Stimulated activated CD4-positive, alpha-beta T cell treated with anti-CD3 and anti-CD28 coated beads, Interleukin-4, amount 100 ng/mL, for 48 hours (primary cell): ENCODE measurements around the gene SLC17A7.
A peak's percentile ranks its signal among the peaks of the same experiment; 100 is the strongest.
"Not testable (repeated sequence)": the region's sequence is repeated elsewhere in the genome, so short reads cannot be mapped to it uniquely, and the experiment has no call there.

ENCODE experiments used
- DNase-seq, 2 donors: peaks; one replicate each; pipeline ENCODE4 v3.0.0-alpha.2; 2020; ENCODE audit warnings: low read depth in 2 of 2

The SLC17A7 gene

DNA sequence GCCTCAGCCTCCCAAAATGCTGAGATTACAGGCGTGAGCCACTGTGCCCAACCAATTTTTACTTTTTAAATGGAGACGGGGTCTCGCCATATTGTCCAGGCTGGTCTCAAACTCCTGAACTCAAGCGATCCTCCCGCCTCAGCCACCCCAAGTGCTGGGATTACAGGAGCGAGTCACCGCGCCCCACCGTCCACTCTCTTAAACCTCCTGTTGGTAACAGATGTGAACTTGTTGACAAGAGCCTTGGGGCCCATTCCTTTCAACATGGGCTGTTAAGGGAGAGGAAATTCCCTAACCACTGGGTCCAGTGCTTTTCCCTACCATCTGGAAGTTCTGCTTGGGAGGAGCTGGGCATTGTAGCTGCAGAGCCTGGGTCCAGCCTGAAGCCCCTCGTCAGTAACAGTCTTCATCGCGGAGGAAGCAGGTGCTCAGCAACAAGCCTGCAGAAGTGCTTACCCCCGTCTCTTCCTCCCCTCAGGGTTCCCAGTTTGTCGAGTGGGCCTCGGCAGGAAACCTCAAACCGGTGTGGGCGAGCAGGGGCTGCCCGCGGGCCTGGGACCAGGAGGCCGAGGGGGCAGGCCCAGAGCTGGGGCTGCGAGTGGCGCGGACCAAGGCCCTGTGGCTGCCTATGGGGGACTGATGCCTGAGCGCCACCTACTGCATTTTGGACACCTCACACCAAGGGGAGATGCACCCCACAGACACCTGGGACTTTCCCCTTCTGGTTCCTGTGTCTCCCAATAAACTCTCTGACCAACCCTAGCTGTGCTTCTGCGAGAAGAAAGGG is 28.7 kb upstream of the SLC17A7 start:
- DNase-seq = peak; percentile 55 to 77

DNA sequence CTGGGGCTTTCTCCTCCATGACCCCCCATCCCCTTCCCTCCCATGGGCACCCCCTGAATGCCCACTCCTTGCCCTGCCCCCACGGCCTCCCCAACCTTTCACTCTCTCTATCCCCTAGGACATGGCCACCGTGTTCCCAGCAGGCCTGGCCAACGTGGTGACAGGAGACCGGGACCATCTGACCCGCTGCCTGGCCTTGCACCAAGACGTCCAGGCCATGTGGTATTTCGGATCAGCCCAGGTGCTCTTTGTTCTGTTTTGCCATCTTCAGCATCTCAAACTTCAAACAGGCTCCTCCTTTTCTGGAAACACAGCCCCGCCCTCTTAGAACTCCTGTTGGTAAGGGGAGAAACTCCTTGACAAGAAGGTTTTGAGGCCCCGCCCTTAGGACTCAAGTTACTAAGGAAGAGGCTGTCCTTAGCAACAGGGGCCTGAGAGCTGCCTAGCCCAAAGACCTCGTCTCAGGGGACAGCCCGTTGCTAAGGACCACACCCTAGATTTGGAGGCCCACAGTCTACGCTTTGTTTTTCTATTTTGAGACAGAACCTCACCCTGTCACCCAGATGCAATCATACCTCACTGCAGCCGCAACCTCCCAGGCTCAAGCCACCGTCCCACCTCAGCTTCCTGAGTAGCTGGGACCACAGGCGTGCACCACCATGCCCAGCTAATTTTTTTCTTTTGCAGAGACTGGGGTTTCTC is 27.6 kb upstream of the SLC17A7 start:
- peak; percentile 51 to 76 for DNase-seq

DNA sequence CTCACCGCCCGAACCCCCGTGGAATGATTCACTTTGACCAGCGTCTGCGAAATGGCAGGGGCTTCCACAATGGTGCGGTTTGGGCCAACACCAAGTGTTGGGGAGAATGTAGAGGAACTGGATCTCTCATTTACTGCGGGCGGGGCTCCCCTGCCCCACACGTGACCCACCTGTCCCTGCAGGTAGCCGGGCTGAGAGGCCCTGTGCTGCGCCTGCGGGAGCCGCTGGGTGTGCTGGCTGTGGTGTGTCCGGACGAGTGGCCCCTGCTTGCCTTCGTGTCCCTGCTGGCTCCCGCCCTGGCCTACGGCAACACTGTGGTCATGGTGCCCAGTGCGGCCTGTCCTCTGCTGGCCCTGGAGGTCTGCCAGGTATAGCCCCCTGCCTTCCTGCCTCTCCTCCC is 26.9 kb upstream of the SLC17A7 start:
- DNase-seq = no peak

DNA sequence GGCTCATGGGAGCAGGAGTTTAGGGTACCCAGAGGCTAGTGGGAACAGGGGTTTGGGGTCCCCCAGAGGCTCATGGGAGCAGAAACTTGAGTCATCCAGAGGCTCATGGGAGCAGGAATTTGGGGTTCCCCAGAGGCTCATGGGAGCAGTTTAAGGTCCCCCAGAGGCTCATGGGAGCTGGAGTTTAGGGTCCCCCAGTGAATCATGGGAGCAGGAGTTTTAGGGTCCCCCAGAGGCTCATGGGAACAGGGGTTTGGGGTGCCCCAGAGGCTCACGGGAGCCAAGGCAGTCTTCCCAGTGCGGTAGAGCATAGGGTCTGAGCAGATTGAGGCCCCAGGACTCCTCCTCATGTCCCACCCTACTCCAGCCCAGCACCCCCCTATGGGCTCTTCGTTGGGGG is 24.0 kb upstream of the SLC17A7 start:
- DNase-seq = no peak

DNA sequence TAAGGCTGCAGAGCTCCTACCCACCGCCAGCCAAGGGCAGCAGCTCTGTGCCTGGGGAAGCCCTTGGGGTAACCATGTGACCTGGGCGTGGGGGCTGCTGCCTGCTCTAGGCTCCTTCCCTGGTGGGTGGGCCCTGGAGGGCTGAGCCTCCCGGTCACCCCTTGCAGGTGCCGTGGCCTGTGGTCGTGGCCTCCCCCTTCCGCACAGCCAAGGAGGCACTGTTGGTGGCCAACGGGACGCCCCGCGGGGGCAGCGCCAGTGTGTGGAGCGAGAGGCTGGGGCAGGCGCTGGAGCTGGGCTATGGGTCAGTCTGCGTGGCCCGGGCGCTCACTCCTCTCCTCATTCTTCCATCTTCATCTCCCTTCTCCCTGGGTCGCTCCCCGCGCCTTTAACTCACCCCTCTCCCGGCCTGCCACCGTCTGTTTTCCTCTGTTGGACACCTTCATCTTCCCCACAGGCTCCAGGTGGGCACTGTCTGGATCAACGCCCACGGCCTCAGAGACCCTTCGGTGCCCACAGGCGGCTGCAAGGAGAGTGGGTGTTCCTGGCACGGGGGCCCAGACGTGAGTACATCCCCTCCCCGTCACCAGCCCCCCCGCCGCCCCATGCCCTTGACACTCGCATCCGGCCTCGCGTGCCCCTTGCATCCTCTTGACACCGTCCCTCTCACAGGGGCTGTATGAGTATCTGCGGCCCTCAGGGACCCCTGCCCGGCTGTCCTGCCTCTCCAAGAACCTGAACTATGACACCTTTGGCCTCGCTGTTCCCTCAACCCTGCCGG is 22.8 kb upstream of the SLC17A7 start:
- no peak for DNase-seq

DNA sequence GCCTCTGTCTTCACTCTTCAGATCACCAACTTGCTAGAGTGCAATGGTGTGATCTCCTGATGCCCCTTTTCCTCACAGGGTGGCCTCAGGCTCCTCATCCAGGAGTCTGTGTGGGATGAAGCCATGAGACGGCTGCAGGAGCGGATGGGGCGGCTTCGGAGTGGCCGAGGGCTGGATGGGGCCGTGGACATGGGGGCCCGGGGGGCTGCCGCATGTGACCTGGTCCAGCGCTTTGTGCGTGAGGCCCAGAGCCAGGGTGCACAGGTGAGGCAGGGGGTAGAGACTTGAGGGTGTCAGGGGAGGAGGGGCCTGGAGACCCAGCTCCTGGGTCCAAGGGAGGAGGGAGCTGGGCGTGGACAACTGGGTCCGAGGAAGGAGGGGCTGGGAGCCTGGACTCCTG is 21.2 kb upstream of the SLC17A7 start:
- no peak for DNase-seq

DNA sequence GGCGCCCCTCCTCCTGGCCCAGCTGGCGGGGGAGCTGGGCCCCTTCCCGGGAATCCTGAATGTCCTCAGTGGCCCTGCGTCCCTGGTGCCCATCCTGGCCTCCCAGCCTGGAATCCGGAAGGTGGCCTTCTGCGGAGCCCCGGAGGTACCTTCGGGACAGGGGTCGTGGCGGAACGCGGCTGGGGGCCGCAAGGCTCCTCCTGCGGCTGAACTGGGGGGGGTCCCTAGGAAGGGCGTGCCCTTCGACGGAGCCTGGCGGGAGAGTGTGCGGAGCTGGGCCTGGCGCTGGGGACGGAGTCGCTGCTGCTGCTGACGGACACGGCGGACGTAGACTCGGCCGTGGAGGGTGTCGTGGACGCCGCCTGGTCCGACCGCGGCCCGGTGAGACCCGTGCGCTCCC is 20.3 kb upstream of the SLC17A7 start:
- DNase-seq = no peak

DNA sequence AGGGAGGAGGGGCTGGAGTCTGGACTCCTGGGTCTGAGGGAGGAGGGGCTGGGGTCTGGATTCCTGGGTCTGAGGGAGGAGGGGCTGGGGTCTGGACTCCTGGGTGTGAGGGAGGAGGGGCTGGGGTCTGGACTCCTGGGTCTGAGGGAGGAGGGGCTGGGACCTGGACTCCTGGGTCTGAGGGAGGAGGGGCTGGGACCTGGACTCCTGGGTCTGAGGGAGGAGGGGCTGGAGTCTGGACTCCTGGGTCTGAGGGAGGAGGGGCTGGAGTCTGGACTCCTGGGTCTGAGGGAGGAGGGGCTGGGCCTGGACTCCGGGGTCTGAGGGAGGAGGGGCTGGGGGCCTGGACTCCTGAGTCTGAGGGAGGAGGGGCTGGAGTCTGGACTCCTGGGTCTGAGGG is 19.8 kb upstream of the SLC17A7 start:
- DNase-seq = not testable (repeated sequence)

DNA sequence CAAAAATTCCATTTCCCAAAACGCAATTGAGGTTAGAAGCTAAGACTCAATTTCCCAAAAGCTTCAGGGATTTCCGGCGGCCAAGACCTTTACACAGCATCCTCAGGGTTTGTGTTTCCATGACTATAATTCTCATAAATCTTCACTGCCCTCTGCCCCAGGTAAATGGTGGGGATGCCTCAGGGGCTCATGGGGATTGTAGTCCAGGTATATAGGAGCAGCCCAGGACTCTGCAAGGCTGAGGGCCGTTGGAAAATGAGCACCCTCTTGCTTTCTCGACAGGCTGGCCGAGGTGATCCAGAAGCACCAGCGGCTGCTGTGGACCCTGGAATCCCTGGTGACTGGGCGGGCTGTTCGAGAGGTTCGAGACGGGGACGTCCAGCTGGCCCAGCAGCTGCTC is 18.1 kb upstream of the SLC17A7 start:
- DNase-seq = no peak

DNA sequence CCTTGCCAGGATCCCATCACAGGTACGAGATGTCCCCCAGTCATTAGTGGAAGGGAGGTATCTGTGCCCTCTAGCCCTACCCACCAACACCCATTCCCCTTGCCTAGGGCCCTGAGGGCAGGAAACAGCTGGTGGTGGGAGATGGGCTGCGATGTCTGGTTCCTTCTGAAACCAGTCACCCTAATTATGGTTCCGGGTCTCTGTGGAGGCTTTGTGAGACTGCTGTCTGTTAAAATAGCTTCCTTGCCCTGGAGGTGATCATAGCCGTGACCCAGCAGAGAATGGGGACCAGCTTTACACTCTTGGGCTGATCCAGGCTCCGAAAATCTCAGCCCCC is 17.2 kb upstream of the SLC17A7 start:
- DNase-seq = no peak

DNA sequence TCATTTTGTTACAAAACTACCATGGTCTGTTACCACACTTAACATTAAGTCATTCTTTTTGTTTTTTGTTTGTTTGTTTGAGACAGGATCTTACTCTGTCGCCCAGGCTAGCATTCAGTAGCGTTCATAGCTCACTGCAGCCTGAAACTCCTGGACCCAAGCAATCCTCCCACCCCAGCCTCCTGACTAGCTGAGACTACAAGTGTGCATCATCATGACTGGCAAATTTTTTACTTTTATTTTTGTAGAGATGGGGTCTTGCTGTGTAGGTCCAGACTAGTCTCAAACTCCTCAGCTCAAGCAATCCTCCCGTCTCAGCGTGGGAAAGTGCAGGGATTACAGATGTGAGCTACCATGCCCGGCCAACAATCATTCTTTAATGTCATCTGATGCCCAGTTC is 15.0 kb upstream of the SLC17A7 start:
- DNase-seq = no peak

DNA sequence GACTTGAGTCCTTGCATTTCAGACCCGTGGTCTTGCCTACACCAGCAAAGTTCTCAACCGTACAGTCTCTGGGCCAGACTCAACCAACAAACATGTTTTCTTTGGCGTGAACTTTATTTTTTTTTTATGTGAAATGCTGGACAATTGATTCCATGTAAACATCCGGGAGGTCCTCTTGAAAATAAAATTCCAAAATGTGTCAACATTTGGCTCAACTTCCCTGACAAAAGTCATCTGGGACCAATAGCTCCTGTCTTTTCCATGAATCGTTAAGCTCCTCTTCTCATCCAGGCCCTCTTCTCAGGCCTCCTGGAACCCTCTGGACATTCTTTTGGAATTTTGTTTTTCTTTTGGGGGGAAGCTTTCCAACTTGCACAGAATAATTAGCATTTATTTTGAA is 14.4 kb upstream of the SLC17A7 start:
- no peak for DNase-seq

DNA sequence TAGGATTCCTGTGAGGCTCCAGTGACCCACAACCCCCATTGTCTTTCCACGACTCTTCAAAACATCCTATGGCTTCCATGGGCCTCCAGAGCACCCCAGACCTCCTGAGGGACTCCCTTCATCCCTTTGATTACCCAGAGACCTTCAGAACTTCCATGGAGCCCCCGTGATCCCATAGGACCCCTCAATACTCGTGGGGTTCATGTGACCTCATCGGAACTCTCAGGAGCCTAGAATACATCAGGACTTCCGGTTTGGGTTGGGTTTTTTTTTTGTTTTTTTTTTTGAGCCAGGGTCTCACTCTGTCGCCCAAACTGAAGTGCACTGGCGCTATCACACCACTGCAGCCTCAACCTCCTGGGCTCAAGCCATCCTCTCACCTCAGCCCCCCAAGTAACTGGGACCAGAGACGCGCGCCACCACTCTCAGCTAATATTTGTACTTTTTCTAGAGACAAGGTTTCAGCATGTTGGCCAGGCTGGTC is 12.5 kb upstream of the SLC17A7 start:
- DNase-seq = no peak

DNA sequence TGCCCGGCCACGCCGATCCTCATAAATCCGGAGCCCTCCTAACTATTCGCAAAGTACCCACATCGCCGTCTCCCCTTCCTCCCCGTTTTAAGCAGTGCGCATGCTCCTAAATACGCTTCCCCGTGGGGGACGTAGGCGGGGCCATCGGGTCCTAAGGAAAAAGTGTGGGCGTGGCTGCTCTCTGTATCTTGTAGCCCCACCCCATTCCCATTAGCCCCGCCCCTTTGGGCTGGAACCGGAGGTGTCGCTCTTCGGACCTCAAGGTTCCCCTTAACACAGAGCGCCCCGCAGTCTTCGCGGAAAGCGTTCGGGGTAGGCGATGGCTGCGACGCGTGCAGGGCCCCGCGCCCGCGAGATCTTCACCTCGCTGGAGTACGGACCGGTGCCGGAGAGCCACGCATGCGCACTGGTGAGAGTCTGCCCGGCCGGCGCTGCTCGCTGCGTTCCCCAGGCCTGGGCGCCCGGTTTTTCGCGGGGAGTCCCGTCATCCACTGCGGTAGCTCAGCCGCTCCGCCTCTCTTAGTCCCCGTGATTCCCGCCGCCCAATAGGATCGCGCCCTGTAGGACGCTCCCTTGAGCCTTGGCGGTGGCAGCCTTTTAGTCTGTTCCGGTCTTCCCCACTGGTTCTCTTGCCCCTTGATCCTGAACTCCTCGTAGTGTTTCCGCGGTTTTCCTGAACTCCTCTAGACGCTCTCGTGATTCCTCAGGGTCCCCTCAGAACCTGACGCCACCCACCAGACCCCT is 11.9 kb upstream of the SLC17A7 start, which contains the start of gene ALDH16A1:
Gene ALDH16A1 (plus strand): TSS at position 213 of the 744 bp plus-strand sequence. CDS start 107 bp downstream, at position 320.
- DNase-seq = peak; percentile 96 to 97

DNA sequence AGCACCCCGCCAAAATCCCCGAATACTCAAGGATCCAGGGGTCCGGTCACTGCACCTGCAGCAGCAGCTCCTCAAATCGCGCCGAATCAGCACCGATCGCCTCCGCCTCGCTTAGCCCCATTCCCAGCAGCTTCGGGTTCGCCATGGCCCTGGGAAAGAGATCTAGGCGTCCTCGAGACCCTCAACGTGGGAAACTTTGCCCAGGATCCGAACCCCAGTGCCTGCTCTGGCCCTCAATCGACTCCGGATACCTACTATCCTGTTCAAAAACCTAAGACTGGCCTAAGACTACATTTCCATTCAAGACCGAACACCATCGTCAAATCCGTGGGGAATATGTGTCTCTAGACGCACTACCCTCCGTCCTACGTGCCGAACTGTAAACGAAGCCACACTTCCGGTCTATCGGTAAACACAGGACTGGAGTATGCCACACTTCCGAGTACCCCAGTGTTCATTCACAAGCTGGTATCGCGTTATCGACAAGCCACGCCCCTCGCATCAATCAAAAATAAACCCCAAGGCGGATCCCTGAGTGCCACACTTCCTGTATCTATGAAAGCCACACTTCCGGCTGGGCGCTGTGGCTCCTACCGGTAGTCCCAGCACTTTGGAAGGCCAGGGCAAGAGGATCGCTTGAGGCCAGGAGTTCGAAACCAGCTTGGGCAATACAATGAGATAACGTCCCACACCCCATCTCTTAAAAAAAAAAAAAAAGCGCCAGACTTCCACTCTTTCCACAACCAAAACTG is 10.3 kb upstream of the SLC17A7 start, which contains the start of gene PIH1D1:
Gene PIH1D1 (minus strand): TSS at position 385 of the 752 bp plus-strand sequence. CDS start 240 bp downstream, at position 145.
- peak; percentile 89 to 93 for DNase-seq

DNA sequence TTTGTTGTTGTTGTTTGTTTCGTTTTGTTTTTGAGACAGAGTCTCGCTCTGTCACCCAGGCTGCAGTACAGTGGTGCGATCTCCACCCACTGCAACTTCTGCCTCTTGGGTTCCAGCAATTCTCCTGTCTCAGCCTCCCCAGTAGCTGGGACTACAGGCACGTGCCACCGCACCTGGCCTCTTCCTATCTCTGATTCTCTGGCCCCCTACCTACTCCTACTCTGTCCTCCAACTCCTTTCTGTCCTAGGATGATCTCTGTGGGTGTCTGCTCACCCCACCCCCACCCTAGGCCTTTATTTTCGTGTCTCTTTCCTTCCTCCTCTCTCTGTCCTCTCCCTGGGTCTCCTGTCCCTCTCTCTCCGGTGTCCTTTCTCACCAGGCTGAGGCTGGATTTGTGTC is 9.1 kb upstream of the SLC17A7 start:
- DNase-seq = no peak

DNA sequence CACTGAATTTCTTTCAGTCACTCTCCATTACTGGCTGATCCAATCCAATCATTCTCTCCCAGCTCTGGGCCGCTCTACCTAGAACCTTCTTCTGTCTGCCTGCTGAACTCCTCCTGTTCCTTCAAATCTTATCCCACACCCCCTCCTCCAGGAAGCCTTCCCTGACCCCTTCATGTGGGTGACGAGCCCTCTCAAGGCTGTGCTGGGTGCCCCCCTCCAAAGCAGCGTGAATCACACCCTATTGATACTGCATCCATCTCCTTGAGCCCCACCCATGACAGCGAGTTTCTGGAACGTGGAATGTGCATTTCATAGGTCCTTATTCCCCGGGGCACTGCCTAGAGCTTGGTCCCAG is 7.1 kb upstream of the SLC17A7 start:
- no peak for DNase-seq

DNA sequence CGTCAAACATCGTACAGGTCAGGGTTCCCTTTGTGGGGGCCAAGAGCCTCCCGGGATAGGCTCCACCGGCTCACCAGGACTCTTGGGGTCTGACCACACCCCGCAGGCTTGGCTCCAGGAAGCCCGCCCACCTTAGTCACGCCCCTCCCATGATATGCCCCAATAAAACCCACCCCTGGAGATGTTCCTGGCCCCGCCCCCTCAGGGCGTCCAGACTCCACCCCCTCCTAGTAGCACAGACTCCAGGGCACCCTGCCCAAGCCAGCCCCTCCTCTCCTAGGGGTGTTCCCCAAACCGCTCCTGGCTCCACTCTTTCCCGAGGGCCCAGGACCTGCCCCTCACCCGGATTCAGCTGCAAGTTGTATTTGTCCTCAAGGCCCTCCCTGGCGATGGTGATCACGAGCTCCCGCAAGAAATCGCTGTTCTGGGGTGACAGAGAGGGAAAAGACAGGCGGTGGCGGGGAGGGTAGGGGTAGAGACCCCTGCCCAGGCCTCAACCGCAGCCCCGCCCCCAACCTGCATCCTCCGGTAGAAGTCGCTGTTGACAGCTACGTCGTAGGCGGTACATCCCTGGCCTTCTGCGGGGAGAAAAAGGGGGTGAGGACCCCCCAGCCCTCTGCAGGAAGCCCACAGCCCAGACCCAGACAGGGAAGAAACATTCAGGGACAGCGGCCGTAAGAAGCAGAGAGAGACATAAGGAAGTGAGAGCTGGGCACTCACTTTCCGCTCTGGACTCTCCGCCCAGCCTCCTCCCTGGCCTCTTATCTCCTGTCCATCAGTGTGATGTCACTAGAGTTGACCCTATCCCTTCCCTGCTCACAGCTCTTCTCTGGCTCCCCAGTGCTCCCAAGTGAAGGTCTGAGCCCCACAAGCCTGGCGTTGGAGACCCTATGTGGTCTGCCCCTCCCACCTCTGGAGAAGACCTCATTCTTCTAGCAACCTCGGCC is 6.4 kb upstream of the SLC17A7 start:
- no peak for DNase-seq

DNA sequence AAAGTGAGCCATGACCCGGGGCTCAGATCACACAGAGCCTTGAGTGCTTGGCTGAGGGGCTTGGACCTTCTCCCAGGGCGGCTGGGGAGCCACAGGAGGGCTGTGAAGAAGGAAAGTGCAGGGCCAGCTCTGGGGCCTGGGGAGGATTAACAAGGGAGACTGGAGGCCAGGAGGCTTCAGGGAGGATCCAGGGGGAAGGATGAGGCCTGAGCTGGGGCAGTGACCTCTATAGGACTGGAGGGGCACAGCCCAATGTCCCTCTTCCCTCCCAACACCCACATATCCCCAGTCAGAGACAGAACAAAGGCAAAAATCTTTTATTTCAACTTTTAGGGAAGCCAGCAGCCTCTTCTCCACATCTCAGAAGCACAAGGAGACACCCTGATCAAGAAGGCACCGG is 4.7 kb upstream of the SLC17A7 start:
- DNase-seq = no peak
